ENCODE measurements around the gene PDE4D.

GRCh38 chr5:59327191-59327980 lies 566.1 kb downstream of the PDE4D start:
- TF ChIP-seq POLR2A (IDR thresholded peaks at IDR 0.05; ENCODE audit: low read depth, low read length): no peak
- TF ChIP-seq, protein P1, sequence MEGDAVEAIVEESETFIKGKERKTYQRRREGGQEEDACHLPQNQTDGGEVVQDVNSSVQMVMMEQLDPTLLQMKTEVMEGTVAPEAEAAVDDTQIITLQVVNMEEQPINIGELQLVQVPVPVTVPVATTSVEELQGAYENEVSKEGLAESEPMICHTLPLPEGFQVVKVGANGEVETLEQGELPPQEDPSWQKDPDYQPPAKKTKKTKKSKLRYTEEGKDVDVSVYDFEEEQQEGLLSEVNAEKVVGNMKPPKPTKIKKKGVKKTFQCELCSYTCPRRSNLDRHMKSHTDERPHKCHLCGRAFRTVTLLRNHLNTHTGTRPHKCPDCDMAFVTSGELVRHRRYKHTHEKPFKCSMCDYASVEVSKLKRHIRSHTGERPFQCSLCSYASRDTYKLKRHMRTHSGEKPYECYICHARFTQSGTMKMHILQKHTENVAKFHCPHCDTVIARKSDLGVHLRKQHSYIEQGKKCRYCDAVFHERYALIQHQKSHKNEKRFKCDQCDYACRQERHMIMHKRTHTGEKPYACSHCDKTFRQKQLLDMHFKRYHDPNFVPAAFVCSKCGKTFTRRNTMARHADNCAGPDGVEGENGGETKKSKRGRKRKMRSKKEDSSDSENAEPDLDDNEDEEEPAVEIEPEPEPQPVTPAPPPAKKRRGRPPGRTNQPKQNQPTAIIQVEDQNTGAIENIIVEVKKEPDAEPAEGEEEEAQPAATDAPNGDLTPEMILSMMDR (IDR thresholded peaks at IDR 0.05; ENCODE audit: extremely low read depth in 1 of 2, insufficient read depth in 1 of 2, low read depth in 1 of 2, low read length in 2 of 2): no peak
- TF ChIP-seq, protein P2, sequence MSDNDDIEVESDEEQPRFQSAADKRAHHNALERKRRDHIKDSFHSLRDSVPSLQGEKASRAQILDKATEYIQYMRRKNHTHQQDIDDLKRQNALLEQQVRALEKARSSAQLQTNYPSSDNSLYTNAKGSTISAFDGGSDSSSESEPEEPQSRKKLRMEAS (IDR thresholded peaks at IDR 0.05; ENCODE audit: insufficient read depth, insufficient read length): no peak

Data from endothelial cell of umbilical vein (primary cell).